Activated naive CD4-positive, alpha-beta T cell treated with anti-CD3 and anti-CD28 coated beads, Interleukin-2, amount 50 U/mL, for 24 hours (primary cell): ENCODE data around the gene NAP1L1.

Source experiments
- H3K27ac Mint-ChIP-seq: one replicate; pipeline ENCODE4 v1.8.0; 2021; ENCODE audit warnings: mild to moderate bottlenecking, mixed read lengths
- H3K27me3 Mint-ChIP-seq: one replicate; pipeline ENCODE4 v1.8.0; 2021; ENCODE audit warnings: mixed read lengths
- H3K36me3 Mint-ChIP-seq: one replicate; pipeline ENCODE4 v1.8.0; 2021; ENCODE audit warnings: mixed read lengths
- H3K4me1 Mint-ChIP-seq: one replicate; pipeline ENCODE4 v1.8.0; 2021; ENCODE audit warnings: mixed read lengths
- H3K4me3 Mint-ChIP-seq: one replicate; pipeline ENCODE4 v1.8.0; 2021; ENCODE audit warnings: mild to moderate bottlenecking, mixed read lengths
- H3K9me3 Mint-ChIP-seq: one replicate; pipeline ENCODE4 v1.8.0; 2021; ENCODE audit warnings: mixed read lengths

NAP1L1 gene

GRCh38 chr12:76072568-76072967 is 11.9 kb downstream of the NAP1L1 start:
- peaks cover 45% of the 10 kb centered on the region for H3K36me3 Mint-ChIP-seq
- no peak overlapping the region for H3K4me3 Mint-ChIP-seq
- H3K9me3 Mint-ChIP-seq: no peaks in the 10 kb centered on the region
- H3K27me3 Mint-ChIP-seq: no peaks in the 10 kb centered on the region
- peaks cover 84% of the 10 kb centered on the region for H3K4me1 Mint-ChIP-seq
- peak overlapping the region; percentile 54 for H3K27ac Mint-ChIP-seq

GRCh38 chr12:76069339-76069738 is 15.1 kb downstream of the NAP1L1 start:
- peaks cover 65% of the 10 kb centered on the region for H3K36me3 Mint-ChIP-seq
- H3K27me3 Mint-ChIP-seq: no peaks in the 10 kb centered on the region
- H3K4me3 Mint-ChIP-seq: no peak overlapping the region
- peaks cover 5% of the 10 kb centered on the region for H3K9me3 Mint-ChIP-seq
- H3K27ac Mint-ChIP-seq: no peak overlapping the region
- peaks cover 69% of the 10 kb centered on the region for H3K4me1 Mint-ChIP-seq

GRCh38 chr12:76065917-76066316 is 18.6 kb downstream of the NAP1L1 start:
- Mint-ChIP-seq H3K36me3 (peaks cover 63% of the 10 kb centered on the region), H3K4me1 (peaks cover 64% of the 10 kb centered on the region), H3K4me3 (no peak overlapping the region), H3K27ac (peak overlapping the region; percentile 13), H3K9me3 (peaks cover 5% of the 10 kb centered on the region), H3K27me3 (no peaks in the 10 kb centered on the region)

- H3K4me1 Mint-ChIP-seq: peaks cover 64% of the 10 kb centered on the region
- no peak overlapping the region for H3K27ac Mint-ChIP-seq
- H3K4me3 Mint-ChIP-seq: no peak overlapping the region
- H3K36me3 Mint-ChIP-seq: peaks cover 62% of the 10 kb centered on the region
- H3K9me3 Mint-ChIP-seq: peaks cover 5% of the 10 kb centered on the region
- no peaks in the 10 kb centered on the region for H3K27me3 Mint-ChIP-seq
Measured at GRCh38 chr12:76064904-76065303, 19.6 kb downstream of the NAP1L1 start.

- H3K9me3 Mint-ChIP-seq: peaks cover 5% of the 10 kb centered on the region
- peak overlapping the region; percentile 76 for H3K27ac Mint-ChIP-seq
- H3K36me3 Mint-ChIP-seq: peaks cover 40% of the 10 kb centered on the region
- H3K4me3 Mint-ChIP-seq: no peak overlapping the region
- peaks cover 39% of the 10 kb centered on the region for H3K4me1 Mint-ChIP-seq
- no peaks in the 10 kb centered on the region for H3K27me3 Mint-ChIP-seq
Measured at GRCh38 chr12:76060111-76060510, 24.4 kb downstream of the NAP1L1 start.

GRCh38 chr12:76057326-76057725 is 27.2 kb downstream of the NAP1L1 start:
- Mint-ChIP-seq H3K9me3 (no peaks in the 10 kb centered on the region), H3K27ac (peak overlapping the region; percentile 43), H3K36me3 (peaks cover 24% of the 10 kb centered on the region), H3K4me3 (no peak overlapping the region), H3K27me3 (no peaks in the 10 kb centered on the region), H3K4me1 (peaks cover 16% of the 10 kb centered on the region)

- Mint-ChIP-seq H3K36me3 (peaks cover 23% of the 10 kb centered on the region), H3K27ac (no peak overlapping the region), H3K4me1 (peaks cover 8% of the 10 kb centered on the region), H3K27me3 (no peaks in the 10 kb centered on the region), H3K4me3 (no peak overlapping the region), H3K9me3 (no peaks in the 10 kb centered on the region)
Measured at GRCh38 chr12:76055393-76055792, 29.1 kb downstream of the NAP1L1 start.

- Mint-ChIP-seq H3K4me1 (peaks cover 5% of the 10 kb centered on the region), H3K36me3 (peaks cover 15% of the 10 kb centered on the region), H3K27ac (no peak overlapping the region), H3K27me3 (no peaks in the 10 kb centered on the region), H3K4me3 (no peak overlapping the region), H3K9me3 (no peaks in the 10 kb centered on the region)
Measured at GRCh38 chr12:76049575-76050251, 34.8 kb downstream of the NAP1L1 start.

- Mint-ChIP-seq H3K4me1 (peaks cover 5% of the 10 kb centered on the region), H3K36me3 (peaks cover 15% of the 10 kb centered on the region), H3K27me3 (no peaks in the 10 kb centered on the region), H3K9me3 (no peaks in the 10 kb centered on the region), H3K27ac (no peak overlapping the region), H3K4me3 (no peak overlapping the region)
Measured at GRCh38 chr12:76047742-76048141, 36.7 kb downstream of the NAP1L1 start.

GRCh38 chr12:76047060-76047459 is 37.4 kb downstream of the NAP1L1 start:
- Mint-ChIP-seq H3K4me3 (no peak overlapping the region), H3K4me1 (peaks cover 5% of the 10 kb centered on the region), H3K9me3 (no peaks in the 10 kb centered on the region), H3K36me3 (peaks cover 11% of the 10 kb centered on the region), H3K27ac (no peak overlapping the region), H3K27me3 (no peaks in the 10 kb centered on the region)

GRCh38 chr12:76043377-76043776 is 41.1 kb downstream of the NAP1L1 start:
- H3K27ac Mint-ChIP-seq: peak overlapping the region; percentile 71
- peaks cover 5% of the 10 kb centered on the region for H3K4me1 Mint-ChIP-seq
- no peaks in the 10 kb centered on the region for H3K9me3 Mint-ChIP-seq
- H3K4me3 Mint-ChIP-seq: no peak overlapping the region
- peaks cover 7% of the 10 kb centered on the region for H3K36me3 Mint-ChIP-seq
- no peaks in the 10 kb centered on the region for H3K27me3 Mint-ChIP-seq

GRCh38 chr12:76042147-76042546 is 42.3 kb downstream of the NAP1L1 start:
- Mint-ChIP-seq H3K4me1 (peaks cover 12% of the 10 kb centered on the region), H3K4me3 (no peak overlapping the region), H3K27ac (no peak overlapping the region), H3K36me3 (peaks cover 7% of the 10 kb centered on the region), H3K9me3 (no peaks in the 10 kb centered on the region), H3K27me3 (no peaks in the 10 kb centered on the region)

GRCh38 chr12:76041406-76041805 is 43.1 kb downstream of the NAP1L1 start:
- H3K27ac Mint-ChIP-seq: no peak overlapping the region
- H3K27me3 Mint-ChIP-seq: no peaks in the 10 kb centered on the region
- H3K4me3 Mint-ChIP-seq: no peak overlapping the region
- peaks cover 2% of the 10 kb centered on the region for H3K36me3 Mint-ChIP-seq
- H3K4me1 Mint-ChIP-seq: peaks cover 9% of the 10 kb centered on the region
- H3K9me3 Mint-ChIP-seq: no peaks in the 10 kb centered on the region

GRCh38 chr12:76040461-76040860 is 44.0 kb downstream of the NAP1L1 start:
- H3K27ac Mint-ChIP-seq: peak overlapping the region; percentile 41
- peaks cover 2% of the 10 kb centered on the region for H3K36me3 Mint-ChIP-seq
- no peak overlapping the region for H3K4me3 Mint-ChIP-seq
- no peaks in the 10 kb centered on the region for H3K27me3 Mint-ChIP-seq
- H3K9me3 Mint-ChIP-seq: no peaks in the 10 kb centered on the region
- H3K4me1 Mint-ChIP-seq: peaks cover 14% of the 10 kb centered on the region

- peaks cover 28% of the 10 kb centered on the region for H3K4me1 Mint-ChIP-seq
- no peak overlapping the region for H3K27ac Mint-ChIP-seq
- no peaks in the 10 kb centered on the region for H3K9me3 Mint-ChIP-seq
- H3K4me3 Mint-ChIP-seq: no peak overlapping the region
- no peaks in the 10 kb centered on the region for H3K36me3 Mint-ChIP-seq
- no peaks in the 10 kb centered on the region for H3K27me3 Mint-ChIP-seq
Measured at GRCh38 chr12:76038176-76038575, 46.3 kb downstream of the NAP1L1 start.

- Mint-ChIP-seq H3K4me3 (no peak overlapping the region), H3K27me3 (no peaks in the 10 kb centered on the region), H3K27ac (peak overlapping the region; percentile 76), H3K4me1 (peaks cover 35% of the 10 kb centered on the region), H3K9me3 (no peaks in the 10 kb centered on the region), H3K36me3 (no peaks in the 10 kb centered on the region)
Measured at GRCh38 chr12:76037130-76038103, 47.1 kb downstream of the NAP1L1 start.
